ENCODE data around the gene TUBGCP3. TPM values are rescaled to one million over a fixed set of nuclear protein-coding genes. Genes with fewer than 3 reads are reported as not detected.

The TUBGCP3 gene
- total and polyA plus RNA-seq, 2 donors (not counting 1 experiment from before 2014, with no cell fraction given): 30.6 to 65.1 TPM

- ATAC-seq (ENCODE audit: low read depth): no peak
- no CpG with 5 or more reads among the region's 2 CpGs for WGBS (ENCODE audit: insufficient coverage)
- Histone ChIP-seq H3K4me3 (ENCODE audit: control extremely low read depth in 1 of 5, extremely low read depth in 1 of 5, insufficient read depth in 1 of 5, low read depth in 2 of 5, low read length in 4 of 5) (no peak overlapping the region), H2AFZ (ENCODE audit: insufficient read depth, low read depth, low read length, poor library complexity, severe bottlenecking) (no peak overlapping the region), H3K36me3 (replicated peaks in 1 of 2; ENCODE audit: control extremely low read depth in 1 of 2, control insufficient read depth in 1 of 2, extremely low read depth in 1 of 2, insufficient read depth in 2 of 2, low read length in 1 of 2) (peaks cover 0 to 8% of the 10 kb centered on the region in 2 experiments), H3K9ac (ENCODE audit: low read length) (no peak overlapping the region), H3K79me2 (ENCODE audit: control insufficient read depth, insufficient read depth, low read length) (peaks cover 8% of the 10 kb centered on the region), H3K9me3 (ENCODE audit: control extremely low read depth in 1 of 3, control insufficient read depth in 2 of 3, insufficient read depth in 1 of 3, low read length in 2 of 3) (no peaks in the 10 kb centered on the region), H3K27me3 (replicated peaks in 1 of 4; ENCODE audit: control extremely low read depth in 1 of 4, control insufficient read depth in 3 of 4, insufficient read depth in 4 of 4, low read length in 3 of 4) (no peaks in the 10 kb centered on the region), H3K4me2 (replicated peaks; ENCODE audit: low read depth, low read length, poor library complexity, severe bottlenecking) (no peak overlapping the region), H3K27ac (ENCODE audit: low read length in 2 of 2) (no peak overlapping the region), H3K4me1 (ENCODE audit: control insufficient read depth in 2 of 2, insufficient read depth in 2 of 2, low read length in 2 of 2) (no peaks in the 10 kb centered on the region), H4K20me1 (ENCODE audit: control insufficient read depth, insufficient read depth, low read length, poor library complexity, severe bottlenecking) (no peaks in the 10 kb centered on the region)
- Mint-ChIP-seq H3K27ac (no peak overlapping the region), H3K4me3 (no peak overlapping the region), H3K9me3 (ENCODE audit: insufficient read depth) (no peaks in the 10 kb centered on the region), H3K4me1 (no peaks in the 10 kb centered on the region), H3K27me3 (no peaks in the 10 kb centered on the region)
- POLR2A ChIA-PET: no interaction called here
- intact Hi-C loops (cut with micrococcal nuclease): no loop called here
- DNase-seq: no peak
- TF ChIP-seq CTCF (IDR thresholded peaks at IDR 0.05): no peak
- no peak for TF ChIP-seq EZH2 (IDR thresholded peaks at IDR 0.05; ENCODE audit: borderline replicate concordance, insufficient read depth, low read depth, low read length, poor library complexity, severe bottlenecking)
- CTCF ChIA-PET: no interaction called here
Measured at GRCh38 chr13:112530861-112531260, 57.1 kb downstream of the TUBGCP3 start.

GRCh38 chr13:112529216-112529615, 58.7 kb downstream of the TUBGCP3 start:
- H3K27me3 Mint-ChIP-seq: no peaks in the 10 kb centered on the region
- Histone ChIP-seq H3K4me3 (ENCODE audit: control extremely low read depth in 1 of 5, extremely low read depth in 1 of 5, insufficient read depth in 1 of 5, low read depth in 2 of 5, low read length in 4 of 5) (no peak overlapping the region), H3K79me2 (ENCODE audit: control insufficient read depth, insufficient read depth, low read length) (peaks cover 8% of the 10 kb centered on the region), H3K4me1 (ENCODE audit: control insufficient read depth in 2 of 2, insufficient read depth in 2 of 2, low read length in 2 of 2) (no peaks in the 10 kb centered on the region), H3K9ac (ENCODE audit: low read length) (no peak overlapping the region), H3K9me3 (ENCODE audit: control extremely low read depth in 1 of 3, control insufficient read depth in 2 of 3, insufficient read depth in 1 of 3, low read length in 2 of 3) (no peaks in the 10 kb centered on the region), H4K20me1 (ENCODE audit: control insufficient read depth, insufficient read depth, low read length, poor library complexity, severe bottlenecking) (no peaks in the 10 kb centered on the region), H3K4me2 (replicated peaks; ENCODE audit: low read depth, low read length, poor library complexity, severe bottlenecking) (no peak overlapping the region), H3K27ac (ENCODE audit: low read length in 2 of 2) (no peak overlapping the region), H3K36me3 (replicated peaks in 1 of 2; ENCODE audit: control extremely low read depth in 1 of 2, control insufficient read depth in 1 of 2, extremely low read depth in 1 of 2, insufficient read depth in 2 of 2, low read length in 1 of 2) (peaks cover 0 to 8% of the 10 kb centered on the region in 2 experiments), H2AFZ (ENCODE audit: insufficient read depth, low read depth, low read length, poor library complexity, severe bottlenecking) (no peak overlapping the region), H3K27me3 (replicated peaks in 1 of 4; ENCODE audit: control extremely low read depth in 1 of 4, control insufficient read depth in 3 of 4, insufficient read depth in 4 of 4, low read length in 3 of 4) (no peaks in the 10 kb centered on the region)
- H3K27ac Mint-ChIP-seq: no peak overlapping the region
- ATAC-seq (ENCODE audit: low read depth): no peak
- no peak for TF ChIP-seq EZH2 (IDR thresholded peaks at IDR 0.05; ENCODE audit: borderline replicate concordance, insufficient read depth, low read depth, low read length, poor library complexity, severe bottlenecking)
- no peak for TF ChIP-seq CTCF (IDR thresholded peaks at IDR 0.05)
- no peak overlapping the region for H3K4me3 Mint-ChIP-seq
- CTCF ChIA-PET: no interaction called here
- no peaks in the 10 kb centered on the region for H3K4me1 Mint-ChIP-seq
- POLR2A ChIA-PET: no interaction called here
- DNase-seq: no peak
- no CpG with 5 or more reads among the region's 8 CpGs for WGBS (ENCODE audit: insufficient coverage)
- intact Hi-C loops (cut with micrococcal nuclease): no loop called here
- H3K9me3 Mint-ChIP-seq (ENCODE audit: insufficient read depth): no peaks in the 10 kb centered on the region

Data from B cell (primary cell).